GM18511 (cell line): Measurements from ENCODE around the gene PLD6.
A peak's percentile ranks its signal among the peaks of the same experiment; 100 is the strongest.
"Not testable (repeated sequence)": the region's sequence is repeated elsewhere in the genome, so short reads cannot be mapped to it uniquely, and the experiment has no call there.

Source experiments
- ATAC-seq: cut with Tn5 transposase; IDR thresholded peaks from one replicate; pipeline ENCODE4 v1.9.1; 2021; ENCODE audit warnings: mild to moderate bottlenecking, moderate library complexity; ENCODE audit not compliant: unreplicated experiment

The PLD6 gene

DNA sequence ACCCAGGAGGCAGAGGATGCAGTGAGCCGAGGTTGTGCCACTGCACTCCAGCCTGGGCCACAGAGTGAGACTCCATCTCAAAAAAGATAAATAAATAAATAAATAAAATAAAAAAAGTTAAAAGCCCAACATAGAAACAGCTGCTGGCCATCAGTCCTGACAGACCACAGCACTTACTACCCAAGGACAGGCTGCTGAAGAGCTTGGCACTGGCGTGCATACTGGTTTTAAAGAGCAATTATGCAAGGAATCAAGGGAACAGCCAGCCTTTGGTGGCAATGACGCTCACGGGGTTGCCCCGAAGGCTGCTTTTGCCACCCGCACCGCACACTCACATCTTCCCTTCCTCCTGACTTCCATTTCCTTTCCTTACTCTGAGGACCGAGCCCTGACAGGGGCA lies 4.2 kb downstream of the PLD6 start:
- no peak for ATAC-seq

DNA sequence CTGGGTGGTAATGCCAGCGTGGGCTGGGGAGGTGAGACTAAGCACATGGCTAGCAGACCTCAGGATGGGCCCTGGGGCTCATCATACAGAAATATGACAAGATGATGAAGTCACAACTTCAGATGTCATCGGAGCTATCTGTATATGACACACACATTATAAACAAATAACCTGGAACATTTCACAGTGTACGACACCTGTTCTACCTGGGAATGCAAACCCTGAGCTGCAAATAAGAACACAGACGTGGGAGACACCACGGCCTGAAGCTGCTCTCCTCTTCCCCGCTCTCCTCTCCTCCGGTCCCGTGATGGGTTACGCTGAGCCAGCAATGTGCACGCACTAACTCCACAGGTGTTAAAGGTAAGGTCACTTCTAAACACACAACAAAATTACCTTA lies 4.9 kb downstream of the PLD6 start:
- ATAC-seq, result no peak

DNA sequence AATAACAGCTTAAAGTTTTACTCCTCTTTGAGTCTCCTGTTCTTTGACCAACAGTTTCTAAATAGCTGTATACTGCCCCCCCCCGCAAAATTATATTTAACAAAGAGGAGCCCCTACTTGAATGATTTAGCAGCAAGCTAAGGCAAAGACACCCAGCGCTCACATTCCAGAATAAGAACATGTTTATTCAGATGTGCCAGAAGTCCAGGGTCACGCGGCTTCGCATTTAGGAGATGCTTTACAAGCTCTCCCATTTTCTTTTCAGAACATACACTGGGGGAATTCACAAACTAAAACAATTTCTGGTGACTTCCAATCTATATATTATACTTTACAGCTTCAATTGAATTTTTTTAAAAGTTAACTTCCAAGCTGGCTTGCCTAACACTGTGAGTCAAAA lies 5.3 kb downstream of the PLD6 start:
- no peak for ATAC-seq

DNA sequence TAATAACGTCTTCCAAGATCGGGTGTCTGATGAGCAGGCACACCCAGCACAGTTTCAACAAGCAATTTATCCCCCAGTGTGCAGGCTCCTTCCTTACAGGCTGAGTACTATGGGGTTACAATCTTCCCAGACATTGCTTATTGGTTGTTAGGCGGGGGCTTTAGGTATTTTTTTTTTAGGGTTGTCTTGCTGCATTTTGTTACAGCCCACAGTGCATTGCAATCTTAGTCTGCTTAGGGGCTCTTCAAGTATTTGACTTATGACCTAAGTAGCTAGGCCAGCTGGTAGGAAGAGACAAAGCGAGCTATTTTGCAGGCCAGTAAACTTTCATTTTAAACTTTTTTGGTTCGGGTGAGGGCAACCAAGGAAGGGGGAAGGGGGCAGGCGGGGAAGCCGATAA lies 5.8 kb downstream of the PLD6 start:
- ATAC-seq, result no peak

DNA sequence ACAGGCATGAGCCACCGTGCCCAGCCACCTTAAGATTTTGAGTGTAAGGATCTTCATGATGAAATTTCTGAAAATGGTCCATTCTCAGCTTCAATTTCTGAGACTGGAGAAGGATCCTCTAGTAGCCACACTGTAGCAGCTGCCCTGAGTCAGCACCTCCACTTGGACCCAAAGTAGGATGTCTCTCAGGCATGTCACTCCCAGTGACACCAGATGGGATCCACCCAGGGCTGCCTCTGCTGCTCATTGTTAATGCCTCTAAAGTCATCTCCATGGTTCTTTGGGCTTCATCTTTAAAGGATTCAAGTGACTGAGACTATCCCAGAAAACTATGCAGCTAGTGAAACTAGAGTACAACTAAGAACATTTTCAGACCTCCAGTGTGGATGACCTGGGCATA lies 7.9 kb downstream of the PLD6 start:
- ATAC-seq, result no peak

DNA sequence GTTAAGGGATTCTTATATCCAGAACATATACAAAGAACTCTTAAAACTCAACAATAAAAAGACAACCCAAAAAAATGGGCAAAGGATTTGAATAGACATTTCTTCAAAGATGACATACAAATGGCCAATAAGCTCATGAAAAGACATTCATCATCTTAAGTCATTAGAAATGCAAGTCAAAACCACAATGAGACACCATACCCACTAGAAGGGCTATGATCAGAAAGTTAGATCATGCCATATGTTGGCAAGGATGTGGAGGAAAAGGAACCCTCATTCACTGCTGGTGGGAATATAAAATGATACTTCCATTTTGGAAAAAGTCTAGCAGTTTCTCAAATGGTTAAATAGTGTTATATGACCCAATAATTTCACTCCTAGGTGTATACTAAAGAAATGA lies 9.4 kb downstream of the PLD6 start:
- no peak for ATAC-seq

DNA sequence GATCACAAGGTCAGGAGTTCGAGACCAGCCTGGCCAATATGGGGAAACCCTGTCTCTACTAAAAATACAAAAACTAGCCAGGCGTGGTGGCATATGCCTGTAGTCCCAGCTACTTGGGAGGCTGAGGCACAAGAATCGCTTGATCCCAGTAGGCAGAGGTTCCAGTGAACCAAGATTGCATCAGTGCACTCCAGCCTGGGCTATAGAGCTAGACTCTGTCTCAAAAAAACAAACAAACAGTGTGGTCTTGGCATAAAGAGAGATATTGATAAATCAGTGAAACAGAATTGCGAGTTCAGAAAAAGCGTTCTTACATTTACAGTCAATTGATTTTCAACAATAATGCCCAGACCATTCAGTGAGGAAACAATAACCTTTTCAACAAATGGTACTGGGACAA lies 10.7 kb downstream of the PLD6 start:
- not testable (repeated sequence) for ATAC-seq

DNA sequence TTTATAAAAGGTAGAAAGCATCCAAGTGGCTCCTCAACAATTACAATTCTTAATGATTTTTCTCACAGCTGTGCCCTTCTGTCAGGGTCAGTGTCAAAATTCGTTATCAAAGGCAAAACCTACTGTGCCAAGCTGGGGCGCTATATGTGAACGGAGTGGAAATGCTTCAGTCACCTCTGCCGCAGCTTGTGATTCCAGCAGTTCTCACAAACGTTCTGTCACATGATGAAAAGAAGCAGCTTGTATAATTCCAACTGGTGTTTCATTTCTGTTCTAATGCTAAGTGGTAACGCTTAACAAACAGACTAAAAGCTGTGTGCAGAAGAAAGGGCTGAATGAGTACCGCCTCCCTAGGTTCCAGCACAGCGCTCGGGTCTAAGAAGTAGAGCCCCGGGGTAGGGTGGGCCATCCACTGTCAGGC lies 14.2 kb downstream of the PLD6 start:
- no peak for ATAC-seq

DNA sequence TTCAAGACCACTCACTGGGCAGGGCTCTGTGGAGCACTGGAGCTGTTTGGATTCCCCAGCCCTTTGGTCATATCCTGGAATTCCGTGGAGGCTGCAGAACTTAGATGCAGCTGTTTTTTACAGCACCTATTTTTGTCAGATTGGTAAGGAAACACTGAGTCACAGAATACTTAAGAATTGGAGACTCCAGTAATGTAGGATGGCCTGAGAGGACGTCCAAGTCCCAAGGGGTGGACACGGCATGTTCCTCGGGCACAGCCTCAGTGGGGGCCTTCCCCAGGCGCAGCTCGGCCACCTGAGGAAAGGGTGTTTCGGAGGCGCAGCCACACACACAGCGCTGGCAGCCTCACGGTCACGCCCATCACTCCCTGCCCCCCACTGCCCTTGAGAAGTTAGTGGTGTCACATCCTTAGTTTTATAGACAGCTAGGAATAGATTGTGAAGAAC lies 14.8 kb downstream of the PLD6 start:
- ATAC-seq, result no peak

DNA sequence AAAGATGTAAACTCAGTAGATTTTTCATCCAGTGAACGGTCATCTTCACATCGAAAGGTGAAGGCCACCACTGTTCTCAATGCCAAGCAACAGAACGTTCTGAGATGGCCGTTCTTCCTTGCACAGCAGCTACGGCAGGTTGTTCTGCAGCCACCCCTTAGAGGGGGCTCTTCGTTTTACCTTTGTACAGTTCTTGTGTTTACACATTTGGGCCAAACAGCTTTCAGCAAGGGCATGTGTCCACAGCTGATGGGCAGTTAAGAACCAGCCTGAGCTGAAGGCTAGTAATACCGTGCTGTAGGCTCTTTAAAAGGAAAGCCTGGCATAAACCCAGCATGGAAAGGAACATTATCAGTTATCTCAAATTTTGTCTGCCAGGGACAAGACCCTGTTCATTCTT lies 15.9 kb downstream of the PLD6 start:
- no peak for ATAC-seq

DNA sequence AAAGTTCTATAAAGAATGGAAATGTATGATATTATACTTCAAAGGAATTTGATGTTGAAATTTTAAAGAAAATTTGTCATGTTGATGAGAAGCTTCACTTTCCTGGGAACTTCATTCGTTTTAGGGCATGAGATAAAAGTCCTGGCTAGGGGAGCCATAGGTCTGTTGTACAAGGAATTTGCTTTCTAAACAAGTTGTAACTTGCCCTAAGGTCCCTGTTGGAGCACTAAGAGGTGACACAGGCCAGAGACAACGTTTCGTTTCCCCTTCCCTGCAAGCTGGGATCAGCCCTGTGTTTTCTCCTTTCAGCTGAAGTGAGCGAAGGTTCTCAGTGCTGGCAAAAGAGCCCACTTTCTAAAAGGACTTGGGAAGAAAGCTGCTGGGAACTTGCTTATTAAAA lies 16.6 kb downstream of the PLD6 start:
- ATAC-seq, result no peak

DNA sequence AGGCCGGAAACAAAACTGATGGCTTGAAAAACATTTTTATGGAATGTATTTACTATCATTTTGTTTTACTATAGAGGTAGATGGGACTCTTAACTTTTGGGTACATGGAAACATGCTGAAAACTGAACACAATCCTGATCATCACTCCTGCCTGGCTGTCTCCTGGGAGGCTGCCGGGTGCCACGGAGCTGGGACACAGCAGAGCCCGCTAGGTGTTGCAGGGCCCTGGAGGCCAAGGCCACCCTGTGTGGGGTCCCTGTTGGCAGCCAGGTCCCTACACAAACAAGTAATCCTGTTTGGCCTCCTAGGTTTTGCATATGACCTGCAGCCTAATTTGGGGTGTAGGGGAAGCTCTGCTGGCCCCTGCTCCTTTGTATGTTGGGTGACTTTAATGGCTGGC lies 17.5 kb downstream of the PLD6 start:
- no peak for ATAC-seq

DNA sequence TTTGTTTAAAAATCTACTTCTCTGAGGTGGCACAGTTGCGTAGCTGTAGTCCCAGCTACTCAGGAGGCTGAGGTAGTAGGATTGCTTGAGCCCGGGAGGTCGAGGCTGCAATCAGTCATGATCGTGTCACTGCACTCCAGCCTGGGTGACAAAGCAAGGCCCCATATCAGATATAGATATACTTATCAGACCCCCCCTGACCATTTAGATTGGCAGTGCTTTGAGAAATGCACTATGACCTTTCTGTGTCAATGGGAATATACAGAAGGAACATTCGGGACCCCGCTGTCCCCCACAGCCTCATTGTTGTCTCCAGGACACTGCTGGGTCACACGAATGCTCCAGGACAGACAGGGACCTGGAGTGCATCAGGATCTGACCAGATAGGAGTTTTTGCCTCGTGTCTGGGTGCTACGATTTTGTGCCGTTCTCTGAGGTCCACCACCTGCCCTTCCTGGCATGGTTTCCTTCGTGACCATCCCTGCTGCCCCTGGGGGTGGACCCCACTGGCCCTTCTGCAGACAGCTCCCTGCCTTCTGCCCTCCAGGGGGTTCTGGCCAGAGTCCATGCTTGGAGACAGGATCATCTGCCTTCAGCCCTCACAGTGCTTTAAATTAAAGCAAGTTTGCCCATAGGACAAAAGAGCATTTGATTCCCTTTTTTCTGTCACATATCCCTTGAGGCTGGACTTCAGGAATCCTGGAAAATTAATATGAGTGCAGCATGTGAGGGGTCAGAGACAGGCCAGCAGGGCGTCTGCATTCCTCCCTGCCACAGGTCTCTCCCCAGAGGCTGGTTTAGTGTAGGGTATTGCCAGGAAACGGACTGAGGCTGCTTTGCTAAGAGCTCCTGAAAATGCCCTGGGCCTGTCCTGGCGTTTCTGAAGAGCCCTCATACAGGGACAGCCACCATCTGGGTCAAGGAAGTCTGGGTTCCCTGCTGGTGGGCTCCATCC lies 19.3 kb downstream of the PLD6 start:
- no peak for ATAC-seq

DNA sequence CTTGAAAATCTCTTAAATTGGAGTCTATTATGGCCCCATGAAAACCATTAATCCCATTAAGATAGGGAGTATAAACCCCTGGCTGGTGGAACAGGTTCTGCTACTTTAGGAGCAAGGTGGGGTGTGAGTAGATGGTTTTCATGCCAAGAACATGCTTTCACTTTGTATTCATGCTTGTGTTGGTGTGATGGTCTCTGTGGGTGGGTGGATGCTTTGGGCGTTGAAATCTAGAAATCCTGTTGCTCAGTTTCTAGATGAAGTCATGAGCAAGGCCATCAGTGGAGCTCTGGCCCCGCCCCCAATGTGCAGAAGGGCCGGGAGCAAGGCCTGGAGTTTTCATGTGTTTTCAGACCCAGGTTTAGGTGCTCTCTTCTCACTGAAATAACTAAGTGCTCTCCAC lies 20.1 kb downstream of the PLD6 start:
- ATAC-seq, result peak; percentile 65

DNA sequence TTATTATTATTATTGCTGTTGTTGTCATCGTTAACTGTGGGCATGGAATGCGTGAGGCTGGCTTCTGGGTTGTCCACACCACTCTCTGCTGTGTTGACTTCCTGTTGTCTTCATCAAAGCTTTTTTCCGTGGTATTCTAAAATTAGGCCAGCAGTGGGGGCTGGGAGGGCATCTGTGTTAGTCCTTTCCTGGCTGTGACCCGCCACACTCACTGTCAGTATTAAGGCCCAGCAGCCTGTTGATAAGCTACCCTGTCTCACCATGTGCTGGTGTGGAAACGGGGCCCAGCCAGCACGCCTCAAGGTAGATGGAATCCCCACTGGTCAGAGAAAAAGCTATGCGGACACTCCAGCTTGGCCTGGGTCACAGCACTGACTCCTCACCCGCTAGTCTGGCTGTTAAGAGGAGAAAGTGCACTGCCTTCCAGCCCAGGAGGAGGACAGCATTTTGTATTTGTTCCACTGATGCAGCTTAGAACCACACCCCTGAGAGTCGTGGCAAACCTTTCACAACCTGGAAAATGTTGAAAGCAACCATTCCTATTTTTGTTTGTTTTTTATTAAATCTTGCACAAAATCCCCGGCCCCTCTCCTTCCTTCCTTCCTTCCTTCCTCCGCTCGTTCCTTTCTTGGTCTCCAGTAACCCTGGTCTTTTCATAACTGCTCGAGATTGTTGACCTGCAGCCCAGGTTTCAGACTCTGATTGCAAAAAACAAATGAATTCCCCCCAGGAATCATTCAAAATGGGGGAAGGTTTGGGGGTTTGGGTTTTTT lies 21.0 kb downstream of the PLD6 start:
- ATAC-seq, result not testable (repeated sequence)

DNA sequence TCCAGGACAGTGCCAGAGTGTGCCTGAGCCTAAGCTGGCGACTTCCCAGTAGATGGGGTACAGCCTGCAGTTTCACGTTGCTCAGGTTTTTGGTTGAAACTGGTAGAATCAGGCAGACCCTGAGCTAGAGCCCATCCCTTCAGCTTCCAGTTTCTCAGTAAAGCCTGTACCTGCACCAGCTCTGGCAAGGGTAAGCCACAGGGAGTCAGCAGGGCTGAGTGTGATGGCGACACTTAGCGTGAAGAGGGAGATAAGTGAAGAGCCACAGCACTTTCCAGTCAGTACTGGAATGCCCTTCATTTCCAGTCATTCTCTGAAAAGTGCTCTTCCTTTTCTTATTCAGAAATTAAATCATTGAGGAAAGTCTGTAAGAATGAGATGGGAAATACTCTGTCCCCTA lies 22.4 kb downstream of the PLD6 start:
- ATAC-seq, result no peak

DNA sequence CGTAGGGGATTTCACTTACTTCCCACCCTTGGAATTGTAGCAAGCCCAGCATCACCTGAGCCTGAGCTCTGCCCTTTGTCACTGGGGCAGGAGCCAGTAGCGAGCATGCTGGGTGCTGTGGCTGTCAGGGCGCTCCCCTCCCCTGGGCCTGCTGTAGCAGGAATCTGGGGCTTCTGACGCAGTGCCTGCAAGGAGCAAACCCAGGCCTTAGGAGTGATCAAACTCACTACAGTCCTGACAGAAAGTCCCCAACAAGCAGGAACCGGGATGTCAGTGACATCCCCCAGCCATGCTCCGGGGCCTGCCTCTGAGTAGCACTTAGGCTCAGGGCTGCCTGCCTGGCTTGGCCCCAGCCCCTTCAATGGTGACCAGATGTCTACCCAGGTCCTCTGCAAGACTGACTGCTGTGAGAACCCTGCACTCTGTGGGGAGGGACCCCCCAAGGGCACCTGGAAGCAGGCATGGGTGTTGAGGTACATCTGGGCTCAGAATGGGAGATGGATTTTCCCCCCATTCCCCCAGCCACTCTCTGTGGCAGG lies 23.5 kb downstream of the PLD6 start:
- ATAC-seq, result no peak

DNA sequence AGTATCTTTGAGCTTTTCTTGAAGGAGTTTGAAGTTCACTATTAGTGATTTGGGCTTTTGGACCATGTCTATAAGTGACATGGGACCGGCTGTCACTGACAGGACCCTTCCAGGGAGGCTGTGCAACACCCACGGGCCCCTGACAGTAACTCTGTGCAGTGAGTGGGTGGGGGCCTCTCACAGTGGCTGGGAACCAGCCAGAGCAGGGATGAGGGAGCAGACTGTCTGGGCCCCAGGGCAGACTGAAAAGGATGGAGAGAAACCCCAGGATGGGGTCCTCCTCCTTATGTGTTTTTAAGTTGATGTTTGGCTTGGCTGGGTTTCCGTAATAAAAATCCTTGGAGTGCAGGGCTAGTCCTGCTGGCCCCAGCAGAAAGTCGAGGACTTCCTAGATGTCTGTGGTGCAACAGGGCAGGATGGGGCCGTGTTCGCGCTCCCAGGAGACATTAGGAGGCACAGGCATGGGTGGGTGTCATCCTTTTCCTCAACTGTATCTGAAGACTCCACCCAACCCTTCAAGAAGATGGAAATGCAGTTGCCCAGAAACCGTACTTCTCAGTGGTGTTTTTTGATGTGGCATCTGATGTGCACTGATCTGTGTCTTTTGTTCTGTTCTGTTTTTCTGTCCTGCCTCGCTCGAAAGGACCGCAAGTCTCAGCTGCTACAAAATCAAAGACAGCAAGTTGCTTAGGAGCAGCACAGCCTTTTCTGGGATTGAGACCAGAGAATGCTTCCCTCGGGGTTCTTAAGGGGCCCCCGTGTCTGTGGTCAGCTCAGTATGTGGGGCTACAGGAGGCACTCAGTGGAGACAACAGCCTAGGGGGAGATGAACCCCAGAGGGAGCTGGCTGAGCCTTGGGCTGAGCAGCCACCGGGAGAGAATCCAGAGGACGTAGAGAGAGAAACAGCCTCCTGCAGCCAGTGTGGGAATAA lies 24.2 kb downstream of the PLD6 start:
- ATAC-seq, result no peak

DNA sequence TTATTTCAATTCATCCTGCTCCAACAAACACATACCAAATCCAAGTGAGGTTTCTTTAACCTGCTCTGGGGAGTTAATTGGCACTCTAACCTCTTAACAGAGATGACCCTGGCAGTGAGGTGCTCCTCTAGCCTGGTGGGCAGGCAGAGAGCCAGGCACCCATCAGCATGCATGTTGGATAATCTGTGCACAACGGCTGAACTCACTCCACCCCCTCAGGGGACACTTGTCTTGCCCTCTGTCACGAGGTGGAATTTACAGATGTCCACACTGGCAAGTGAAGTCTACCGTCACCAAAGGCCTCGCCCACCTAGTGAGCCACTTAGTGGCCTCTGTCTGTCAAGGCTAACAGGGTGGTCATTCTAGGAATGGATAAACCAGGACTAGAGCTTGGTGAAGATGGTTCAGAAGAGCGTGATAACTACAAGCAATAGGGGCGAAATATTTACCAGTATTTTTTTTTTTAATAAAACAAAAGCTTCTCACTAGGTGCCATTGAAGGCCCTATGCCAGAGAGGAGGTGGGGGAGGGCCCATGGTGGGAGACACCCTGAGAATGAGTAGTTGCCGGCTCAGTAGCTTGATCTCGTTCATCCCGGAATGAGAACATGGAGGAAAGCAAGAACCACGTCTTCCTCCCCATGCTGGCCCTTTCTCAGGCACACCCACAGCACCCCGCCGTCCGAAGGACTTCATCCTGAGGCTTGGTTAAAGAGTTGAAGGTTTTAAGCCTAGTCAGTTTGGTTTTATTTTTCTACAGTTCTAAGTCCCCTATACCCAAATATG lies 25.2 kb downstream of the PLD6 start:
- ATAC-seq, result no peak

DNA sequence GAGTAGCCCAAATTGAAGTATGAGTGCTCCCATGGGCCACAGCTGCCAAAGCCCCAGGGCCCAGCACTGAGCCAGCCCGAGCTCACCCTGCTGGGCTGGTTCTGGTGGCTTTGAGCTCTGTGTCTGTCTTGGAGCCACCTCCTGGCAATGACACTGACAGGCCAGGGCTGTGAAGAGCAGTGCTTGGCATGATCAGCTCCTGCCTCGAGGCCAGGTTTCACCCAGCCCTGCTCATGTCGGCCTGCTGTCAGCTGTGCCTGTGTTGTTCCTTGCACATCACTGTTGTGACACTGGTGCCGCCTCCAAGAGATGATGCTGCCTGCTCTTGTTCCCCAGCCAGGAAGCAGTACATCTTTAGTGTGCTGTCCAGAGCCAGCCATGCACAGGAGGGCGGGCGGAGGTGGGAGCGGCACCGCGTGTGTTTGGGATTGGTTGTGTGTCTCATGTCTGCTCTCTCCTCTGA lies 26.0 kb downstream of the PLD6 start:
- no peak for ATAC-seq
